Amniotic stem cell (primary cell): ENCODE results near the gene TMEM196.
"Not testable (repeated sequence)": the region's sequence is repeated elsewhere in the genome, so short reads cannot be mapped to it uniquely, and the experiment has no call there.

Experiments used
- DNase-seq: peaks from one replicate; lab custom pipeline; 2025; lab: John Stamatoyannopoulos, UW

The TMEM196 gene

GRCh38 chr7:19707240-19707639 is 66.2 kb downstream of the TMEM196 start:
- DNase-seq = no peak

- no peak for DNase-seq
Measured at GRCh38 chr7:19705663-19706062, 67.8 kb downstream of the TMEM196 start.

DNA sequence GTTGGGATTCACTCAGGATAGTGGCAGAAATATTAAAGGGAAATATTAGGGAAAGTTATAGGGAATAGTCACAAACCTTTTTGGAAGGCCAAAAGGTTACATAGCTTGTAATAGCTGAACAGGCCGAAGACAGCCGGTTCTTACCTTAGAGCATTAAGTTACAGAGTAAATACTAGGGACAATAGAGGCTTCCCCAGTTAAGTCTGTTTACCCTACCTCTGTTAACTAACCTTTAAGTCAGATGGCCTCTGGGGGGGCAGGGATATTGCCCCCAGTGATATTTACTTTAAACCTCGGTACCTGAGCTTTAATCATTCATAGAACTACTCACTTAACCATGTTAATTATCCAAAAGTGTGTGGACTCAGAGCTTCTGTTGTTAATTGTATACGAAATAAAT is 71.9 kb downstream of the TMEM196 start:
- DNase-seq = no peak

- no peak for DNase-seq
Measured at GRCh38 chr7:19700936-19701335, 72.5 kb downstream of the TMEM196 start.

DNA sequence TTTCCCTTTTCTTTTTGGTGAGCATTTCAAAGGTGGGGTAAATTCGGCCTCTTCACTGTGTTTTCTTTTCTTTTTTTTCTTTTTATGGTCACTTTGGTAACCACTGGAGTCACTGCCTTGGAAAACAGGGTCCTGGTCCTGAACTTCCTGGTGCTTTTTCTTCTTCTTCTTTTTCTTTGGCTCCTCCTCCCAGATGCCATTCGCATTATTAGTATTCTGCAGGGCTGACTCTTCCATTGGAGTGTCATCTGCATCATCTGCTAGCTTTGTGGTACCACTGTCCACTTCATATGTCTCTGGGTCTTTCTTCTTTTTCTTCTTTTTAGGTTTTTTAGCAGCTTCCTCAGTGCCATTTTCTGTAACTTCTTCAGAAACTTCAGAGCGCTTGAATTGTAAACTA is 75.1 kb downstream of the TMEM196 start:
- no peak for DNase-seq

- DNase-seq = no peak
Measured at GRCh38 chr7:19696926-19697325, 76.5 kb downstream of the TMEM196 start.

DNA sequence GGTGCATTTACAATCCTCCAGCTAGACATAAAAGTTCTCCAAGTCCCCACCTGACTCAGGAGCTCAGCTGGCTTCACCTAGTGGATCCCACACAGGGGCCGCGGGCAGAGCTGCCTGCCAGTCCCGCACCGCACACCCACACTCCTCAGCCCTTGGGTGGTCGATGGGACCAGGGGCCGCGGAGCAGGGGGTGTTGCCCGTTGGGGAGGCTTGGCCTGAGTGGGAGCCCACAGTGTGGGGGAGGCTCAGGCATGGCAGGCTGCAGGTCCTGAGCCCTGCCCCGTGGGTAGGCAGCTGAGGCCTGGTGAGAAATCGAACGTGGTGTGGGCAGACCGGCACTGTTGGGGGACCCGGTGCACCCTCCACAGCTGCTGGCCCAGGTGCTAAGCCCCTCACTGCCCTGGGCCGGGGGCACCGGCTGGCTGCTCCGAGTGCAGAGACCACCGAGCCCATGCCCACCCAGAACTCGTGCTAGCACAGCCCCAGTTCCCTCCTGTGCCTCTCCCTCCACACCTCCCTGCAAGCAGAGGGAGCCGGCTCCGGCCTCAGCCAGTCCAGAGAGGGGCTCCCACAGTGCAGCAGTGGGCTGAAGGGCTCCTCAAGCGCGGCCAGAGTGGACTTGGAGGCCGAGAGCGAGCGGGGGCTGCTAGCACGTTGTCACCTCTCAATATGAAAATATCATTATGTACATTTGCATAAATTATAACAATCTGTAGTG is 81.1 kb downstream of the TMEM196 start:
- no peak for DNase-seq

DNA sequence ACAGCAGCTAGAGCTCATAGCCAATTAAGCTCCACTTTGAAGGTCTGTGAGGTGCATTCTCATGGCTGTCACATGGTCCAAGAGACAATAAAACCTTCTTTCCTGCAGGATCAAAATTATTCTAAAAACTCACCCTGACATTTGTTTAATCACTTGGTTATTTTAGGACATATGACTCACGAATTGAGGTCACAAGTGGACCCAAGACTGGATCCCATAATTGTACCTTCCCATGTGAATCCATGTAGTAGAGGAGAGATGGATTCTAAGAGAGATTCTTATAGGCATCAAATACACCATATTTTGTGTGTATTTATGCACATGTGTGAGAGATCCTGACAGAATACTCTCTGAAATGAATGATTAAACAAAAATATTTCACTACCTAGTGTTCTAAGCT is 82.7 kb downstream of the TMEM196 start:
- DNase-seq = no peak

DNA sequence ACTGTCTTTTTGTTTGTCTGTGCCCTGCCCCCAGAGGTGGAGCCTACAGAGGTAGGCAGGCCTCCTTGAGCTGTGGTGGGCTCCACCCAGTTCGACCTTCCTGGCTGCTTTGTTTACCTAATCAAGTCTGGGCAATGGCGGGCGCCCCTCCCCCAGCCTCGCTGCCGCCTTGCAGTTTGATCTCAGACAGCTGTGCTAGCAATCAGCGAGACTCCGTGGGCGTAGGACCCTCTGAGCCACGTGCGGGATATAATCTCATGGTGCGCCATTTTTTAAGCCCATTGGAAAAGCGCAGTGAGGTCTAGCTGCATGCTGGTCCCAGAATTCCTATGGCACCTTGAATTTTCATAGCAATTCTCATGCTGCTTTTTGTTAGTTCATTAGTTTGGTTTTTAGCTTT is 84.3 kb downstream of the TMEM196 start:
- not testable (repeated sequence) for DNase-seq

DNA sequence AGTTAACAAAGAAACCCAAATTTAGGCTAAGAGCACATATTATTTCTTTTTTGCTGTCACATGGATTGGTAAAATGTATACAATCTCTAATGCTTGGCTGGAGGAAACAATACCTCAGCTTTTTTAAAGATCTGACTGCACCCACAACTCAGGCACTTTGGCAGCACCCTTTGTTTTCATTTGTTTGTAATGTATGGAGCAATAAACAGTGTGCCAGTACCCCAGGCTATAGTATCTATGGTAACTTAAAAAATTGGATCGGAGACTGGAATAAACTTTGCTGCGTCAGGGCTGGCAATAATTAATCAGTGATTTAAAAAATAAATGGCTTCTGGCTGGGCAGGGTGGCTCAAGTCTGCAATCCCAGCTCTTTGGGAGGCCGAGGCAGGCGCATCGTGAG is 91.8 kb downstream of the TMEM196 start:
- DNase-seq = no peak

GRCh38 chr7:19677180-19677579 is 96.2 kb downstream of the TMEM196 start:
- DNase-seq = no peak

GRCh38 chr7:19675816-19676215 is 97.6 kb downstream of the TMEM196 start:
- DNase-seq = no peak

DNA sequence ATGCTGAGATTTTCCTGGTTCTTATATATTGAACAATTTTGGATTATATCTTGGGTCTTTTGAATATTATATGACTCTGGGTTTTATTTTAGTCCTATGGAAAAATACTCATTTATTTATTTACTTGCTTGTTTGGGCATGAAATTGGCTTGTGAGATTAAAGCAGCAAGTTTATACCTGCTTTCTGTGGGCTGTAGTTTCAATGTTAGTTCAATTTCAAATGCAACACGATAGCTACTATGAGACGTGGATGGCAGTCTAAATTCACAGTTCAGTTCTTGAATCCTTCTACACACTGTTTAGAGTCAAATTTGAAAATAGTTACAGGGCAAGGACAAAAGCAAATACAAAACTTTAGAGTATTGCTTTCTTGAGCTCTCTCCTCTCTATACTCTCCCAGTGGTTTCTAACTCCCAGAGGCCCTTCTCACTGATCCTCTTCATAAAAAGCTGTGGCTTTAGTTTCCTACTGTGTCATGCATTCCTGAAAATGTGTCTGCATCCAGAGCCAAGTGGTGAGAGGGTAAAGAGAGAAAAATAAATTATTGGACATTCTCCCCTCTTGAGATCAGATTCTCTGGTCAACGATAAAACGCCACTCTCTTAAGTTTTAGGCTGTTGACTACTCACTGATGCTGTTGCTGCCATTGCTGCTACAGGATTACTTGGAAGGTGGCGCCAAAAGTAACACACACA is 99.0 kb downstream of the TMEM196 start:
- no peak for DNase-seq

DNA sequence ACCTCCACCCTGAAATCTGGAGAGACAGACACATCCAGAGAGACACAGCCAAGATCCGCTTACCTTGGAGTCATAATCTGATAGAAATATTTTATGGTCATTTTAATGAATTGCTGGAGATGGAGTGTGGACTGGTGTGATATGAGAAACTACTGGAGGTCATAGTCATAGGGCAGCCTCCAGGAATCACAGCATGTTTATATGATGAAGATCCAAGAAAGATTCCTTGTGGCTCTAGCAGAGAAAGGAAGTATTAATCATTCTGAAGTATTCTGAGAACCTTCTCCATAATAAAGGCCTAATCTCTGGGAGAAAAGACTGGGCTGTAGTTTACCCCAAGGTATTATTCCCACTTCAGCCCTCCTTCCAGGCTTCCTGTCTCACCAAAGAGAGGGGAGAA is 102.6 kb downstream of the TMEM196 start:
- DNase-seq = no peak
